GM19025 (cell line): ENCODE measurements around the gene MIS12.

ENCODE experiments used
- ATAC-seq: cut with Tn5 transposase; IDR thresholded peaks from one replicate; pipeline ENCODE4 v1.9.1; 2021; ENCODE audit warnings: mild to moderate bottlenecking, low read depth, moderate library complexity; ENCODE audit not compliant: unreplicated experiment

MIS12 gene

DNA sequence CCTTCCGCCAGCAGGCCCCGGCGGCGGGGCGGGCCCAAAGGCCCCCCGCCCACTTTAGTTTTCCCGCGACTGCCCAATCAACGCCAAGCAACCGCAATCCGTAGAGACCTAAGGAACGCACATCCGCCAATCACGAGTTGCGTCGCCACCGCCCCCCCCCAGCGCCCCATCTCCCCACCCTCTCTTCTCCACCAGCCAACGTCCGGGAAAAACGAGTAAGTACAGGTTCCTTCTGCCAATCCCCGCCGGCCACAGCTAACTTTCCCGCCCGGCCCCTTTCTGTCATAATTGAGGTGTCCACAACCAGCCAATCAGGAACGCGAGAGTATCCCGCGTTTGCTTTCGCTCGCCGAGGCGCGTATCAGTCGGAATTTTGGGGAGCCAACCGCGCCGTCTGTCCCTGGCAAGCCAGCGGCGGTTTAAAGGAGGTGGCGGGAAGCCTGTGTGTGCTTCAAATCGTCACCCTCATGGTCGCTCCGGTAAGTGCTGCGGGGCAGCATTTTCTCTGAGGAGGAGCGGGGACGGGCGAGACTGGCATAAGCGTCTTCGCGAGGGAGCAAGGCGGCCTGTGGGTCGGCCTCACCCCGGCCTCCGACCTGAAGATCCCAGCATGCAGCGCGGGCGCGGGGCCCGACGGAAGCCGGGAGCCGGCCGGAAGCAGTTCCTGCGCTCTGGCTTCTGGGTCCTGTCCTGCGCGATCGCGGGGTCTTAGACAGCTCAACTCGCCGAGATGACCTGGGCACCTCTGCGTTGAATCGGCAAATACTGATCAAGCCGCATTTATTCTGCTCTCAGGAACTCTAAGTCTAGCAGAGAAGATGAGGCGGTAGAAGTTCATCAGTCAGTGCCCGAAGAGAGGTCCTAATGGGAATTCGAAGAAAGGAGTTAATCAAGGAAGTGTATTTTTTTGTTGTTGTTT is at the start of gene MIS12:
MIS12 (plus strand) TSS at position 361 of the 919 bp plus-strand sequence. CDS start 2,297 bp downstream, outside the sequence.
- peak; percentile 83 for ATAC-seq

GRCh38 chr17:5437721-5438317 is 48.5 kb upstream of the MIS12 start:
- no peak for ATAC-seq

DNA sequence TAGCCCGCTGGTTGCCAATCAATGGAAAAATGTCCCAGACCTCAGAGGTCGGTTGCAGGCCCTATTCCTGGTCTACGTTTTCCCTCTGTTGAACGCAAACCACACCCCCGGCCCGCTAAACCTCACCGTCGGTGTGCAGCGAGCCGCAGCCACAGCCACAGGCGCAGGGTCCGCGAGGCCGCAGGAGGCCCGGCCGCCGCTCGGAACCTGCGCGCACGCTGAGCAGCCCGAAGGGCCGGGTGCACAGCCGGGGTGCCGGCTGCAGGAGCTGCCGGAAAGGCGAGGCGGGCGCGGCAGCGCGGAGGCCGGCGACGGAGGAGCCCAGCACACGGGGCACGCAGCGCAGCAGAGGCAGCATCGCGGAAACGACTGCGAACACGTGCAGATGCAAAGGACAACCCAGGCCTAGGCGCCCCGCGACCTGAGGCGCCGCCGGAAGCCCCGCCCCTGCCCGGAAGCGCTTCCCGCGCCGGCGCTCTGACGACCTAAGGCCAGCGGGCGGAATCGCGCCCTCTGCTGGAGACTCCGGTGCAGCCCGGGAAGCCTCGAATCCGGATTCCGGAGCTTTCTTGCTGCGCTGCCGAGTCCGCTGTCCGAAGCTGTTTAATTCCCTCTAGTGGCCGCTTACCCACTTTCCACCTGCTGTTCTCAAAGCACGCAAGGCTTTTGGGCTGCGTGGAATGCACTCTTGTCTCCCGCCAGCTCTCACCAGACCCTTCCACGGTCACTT is 47.5 kb upstream of the MIS12 start, which contains the start of gene C1QBP:
C1QBP (minus strand) TSS at position 440 of the 730 bp plus-strand sequence; CDS start at position 358, 82 bp downstream.
- ATAC-seq: peak; percentile 82

DNA sequence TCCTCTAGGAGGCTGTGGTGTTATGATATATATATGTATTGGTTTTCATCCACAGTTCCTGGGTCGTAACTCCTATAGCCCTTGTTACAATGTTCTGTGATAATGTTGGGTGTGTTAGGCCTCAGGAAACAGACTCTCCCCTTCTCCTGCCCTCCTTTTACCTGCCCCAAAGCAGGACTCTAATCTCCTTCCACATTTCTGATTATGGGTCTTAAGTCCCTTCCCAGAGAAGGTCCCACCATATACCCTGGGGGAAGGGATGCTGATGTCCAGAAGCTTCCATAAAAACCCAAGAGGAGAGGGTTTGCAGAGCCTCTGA is 47.0 kb upstream of the MIS12 start:
- ATAC-seq: no peak

DNA sequence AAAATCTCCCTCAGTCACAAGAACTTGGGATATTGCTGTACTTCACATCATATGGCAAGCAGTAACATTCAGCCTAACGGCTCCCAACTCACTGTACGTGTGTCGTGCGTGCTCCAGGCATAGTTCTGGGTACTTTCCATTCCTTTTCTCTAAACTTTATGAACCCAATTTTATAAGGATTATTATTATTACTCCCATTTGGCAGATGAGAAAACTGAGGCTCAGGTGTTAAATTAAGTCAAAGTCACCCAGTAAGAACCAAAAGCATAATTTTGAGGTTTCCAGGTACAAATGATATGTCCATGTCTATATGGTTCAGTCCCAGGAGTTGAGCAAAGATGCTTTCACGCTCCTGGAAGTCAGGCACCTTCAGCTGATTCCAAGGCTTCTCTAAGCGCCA is 42.6 kb upstream of the MIS12 start:
- ATAC-seq: no peak

DNA sequence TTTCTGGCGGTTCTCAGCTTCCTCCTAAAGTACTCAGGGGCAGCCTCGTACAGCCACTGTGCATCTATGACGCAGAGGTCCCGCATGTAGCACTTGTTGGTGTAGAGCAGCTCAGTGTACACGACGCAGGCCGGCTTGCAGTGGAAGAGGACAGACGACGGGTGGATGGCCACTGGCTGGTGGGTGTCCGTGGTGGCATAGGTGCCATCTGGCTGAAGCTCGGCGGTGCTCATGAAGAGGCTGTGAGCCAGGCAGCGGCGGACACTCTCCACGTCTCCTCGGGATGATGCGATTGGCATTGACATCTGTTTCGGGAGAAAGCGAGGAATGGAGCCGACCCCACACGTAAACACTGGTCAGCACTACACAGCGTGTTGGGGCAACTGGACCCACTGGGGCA is 42.2 kb upstream of the MIS12 start:
- no peak for ATAC-seq

DNA sequence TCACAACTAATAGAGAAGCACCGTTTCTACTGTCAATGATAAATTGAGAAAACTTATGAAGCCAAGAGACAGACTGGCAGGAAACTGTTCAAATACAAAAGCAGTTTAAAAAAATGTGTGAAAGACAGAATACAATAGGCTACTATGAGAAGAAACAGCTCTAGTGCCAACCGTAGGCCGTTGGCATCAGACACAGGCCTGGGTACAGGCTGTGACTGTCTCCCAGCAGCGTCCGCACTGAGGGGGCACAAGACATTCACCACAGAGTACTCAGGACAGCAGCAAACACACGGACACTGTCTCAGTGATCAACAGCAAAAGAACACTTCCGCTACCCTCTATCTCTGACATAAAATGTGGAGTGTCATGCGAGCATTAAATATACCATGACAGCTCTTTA is 39.6 kb upstream of the MIS12 start:
- ATAC-seq: no peak

- no peak for ATAC-seq
Measured at GRCh38 chr17:5464717-5465507, 21.5 kb upstream of the MIS12 start.

DNA sequence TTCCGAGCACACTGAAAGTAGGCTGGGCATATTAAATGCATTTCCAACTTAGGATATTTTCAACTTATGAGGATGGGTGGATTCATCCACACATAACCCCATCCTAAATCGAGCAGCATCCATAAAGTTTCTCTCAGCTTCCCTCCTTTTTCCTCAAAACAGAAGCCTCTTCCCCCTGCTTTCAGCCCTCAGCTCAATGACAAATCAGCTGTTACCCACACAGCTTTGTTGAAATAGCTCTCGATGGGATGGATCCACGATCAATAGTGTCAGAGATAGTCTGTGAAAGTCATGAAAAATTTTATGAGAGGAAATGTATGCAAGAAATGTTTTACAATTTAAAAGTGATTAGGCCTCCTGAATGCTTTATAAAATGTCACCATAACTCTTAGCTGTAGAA is 20.1 kb upstream of the MIS12 start:
- no peak for ATAC-seq

- ATAC-seq: no peak
Measured at GRCh38 chr17:5467416-5467815, 18.9 kb upstream of the MIS12 start.

DNA sequence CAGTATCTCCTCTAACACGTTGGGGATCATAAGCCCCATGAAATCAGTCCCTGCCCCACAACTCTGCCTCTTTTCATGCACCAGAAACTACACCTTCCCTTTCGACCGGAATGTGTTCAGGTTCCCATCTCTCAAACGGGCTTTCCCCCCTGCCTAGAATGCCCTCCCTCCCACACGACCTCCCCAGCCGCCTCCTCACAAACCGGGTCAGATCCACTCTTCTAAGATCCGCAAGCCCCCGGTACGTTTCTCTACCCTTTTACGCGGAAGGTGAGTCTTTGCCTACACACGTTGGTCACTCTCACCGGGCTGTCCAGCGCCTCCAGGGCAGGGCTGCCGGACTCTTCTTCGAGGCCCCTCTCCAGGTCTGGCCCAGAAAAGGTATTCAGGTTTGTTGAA is 18.3 kb upstream of the MIS12 start:
- ATAC-seq: no peak

- no peak for ATAC-seq
Measured at GRCh38 chr17:5472511-5472910, 13.9 kb upstream of the MIS12 start.

GRCh38 chr17:5473906-5474305 is 12.5 kb upstream of the MIS12 start:
- ATAC-seq: no peak

DNA sequence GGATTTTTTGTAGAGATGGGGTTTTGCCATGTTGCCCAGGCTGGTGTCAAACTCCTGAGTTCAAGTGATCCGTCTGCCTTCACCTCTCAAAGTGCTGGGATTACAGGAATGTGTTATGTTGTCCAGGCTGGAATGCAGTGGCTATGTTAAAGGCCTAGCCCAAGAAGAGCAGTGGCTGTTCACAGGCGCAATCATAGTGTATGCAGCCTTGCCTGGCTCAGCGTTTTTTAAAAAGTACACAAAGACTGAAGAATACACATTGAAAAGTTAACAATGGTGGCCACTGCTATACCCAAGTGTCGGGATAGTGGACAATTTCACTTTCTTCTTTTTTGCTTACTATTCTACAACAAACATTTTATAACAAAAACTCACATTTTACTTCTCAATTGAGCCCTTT is 7.4 kb upstream of the MIS12 start:
- ATAC-seq: no peak

GRCh38 chr17:5480962-5481361 is 5.4 kb upstream of the MIS12 start:
- no peak for ATAC-seq

DNA sequence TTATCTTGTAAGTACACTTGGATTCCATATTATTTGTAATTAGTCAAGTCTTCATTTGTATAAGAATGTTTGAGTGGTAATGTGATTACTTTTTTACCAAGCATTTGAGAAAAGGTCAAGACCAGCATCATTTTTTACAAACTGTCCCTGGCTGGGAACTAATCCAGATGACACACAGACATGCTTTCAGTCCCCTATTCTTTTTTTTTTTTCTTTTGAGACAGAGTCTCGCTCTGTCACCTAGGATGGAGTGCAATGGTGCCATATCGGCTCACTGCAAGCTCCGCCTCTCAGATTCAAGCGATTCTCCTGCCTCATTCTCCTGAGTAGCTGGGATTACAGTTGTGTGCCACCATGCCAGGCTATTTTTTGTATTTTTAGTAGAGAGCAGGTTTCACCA is 4.9 kb upstream of the MIS12 start:
- no peak for ATAC-seq

DNA sequence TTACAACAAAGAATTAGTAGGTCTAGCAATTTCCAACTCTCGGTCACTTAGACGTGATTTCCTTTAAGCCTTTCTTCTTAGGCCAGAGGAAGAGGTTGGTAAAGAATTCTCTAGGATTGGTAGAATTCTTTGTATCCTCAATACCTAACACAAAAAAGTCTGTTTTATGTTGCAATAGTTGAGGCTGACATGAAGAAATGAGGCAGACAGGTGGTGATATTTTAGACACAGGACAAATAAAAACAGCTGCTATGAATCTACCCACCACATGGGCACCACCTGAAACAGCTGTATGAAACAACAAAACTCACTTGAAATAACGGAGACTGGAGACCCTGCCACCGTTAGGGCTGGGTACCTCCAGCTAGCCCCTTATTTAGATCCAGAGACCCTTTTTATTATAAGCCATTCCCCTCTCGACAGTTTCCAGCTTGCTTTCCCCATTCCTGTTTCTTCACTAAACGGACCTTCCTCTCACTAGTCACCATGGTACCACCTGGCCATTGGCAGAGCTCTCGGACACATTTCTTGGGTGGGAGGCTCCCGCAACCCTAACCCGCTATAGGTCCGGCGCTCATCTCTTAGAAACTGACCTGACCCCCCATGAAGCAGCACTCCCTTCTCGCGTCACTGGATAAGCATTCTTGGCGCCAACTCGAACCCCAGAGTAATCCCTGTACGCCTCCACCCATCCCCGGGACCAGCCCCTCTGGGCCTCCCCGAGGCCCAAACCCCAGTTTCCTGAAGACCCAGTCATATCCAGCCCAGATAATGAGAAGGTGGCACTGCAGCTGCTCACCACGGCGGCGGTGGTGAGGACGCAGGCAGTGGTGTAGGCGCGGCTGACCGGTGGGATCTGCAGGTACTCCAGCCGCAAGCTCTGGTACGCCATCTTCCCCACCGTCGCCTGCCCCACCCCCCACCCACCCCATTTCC is 828 bp upstream of the MIS12 start, which contains the start of gene DERL2:
DERL2 (minus strand) TSS at position 909 of the 936 bp plus-strand sequence; CDS start at position 892, 17 bp downstream.
- peak; percentile 5 for ATAC-seq

- ATAC-seq: no peak
Measured at GRCh38 chr17:5488752-5489151, 2.4 kb downstream of the MIS12 start.

DNA sequence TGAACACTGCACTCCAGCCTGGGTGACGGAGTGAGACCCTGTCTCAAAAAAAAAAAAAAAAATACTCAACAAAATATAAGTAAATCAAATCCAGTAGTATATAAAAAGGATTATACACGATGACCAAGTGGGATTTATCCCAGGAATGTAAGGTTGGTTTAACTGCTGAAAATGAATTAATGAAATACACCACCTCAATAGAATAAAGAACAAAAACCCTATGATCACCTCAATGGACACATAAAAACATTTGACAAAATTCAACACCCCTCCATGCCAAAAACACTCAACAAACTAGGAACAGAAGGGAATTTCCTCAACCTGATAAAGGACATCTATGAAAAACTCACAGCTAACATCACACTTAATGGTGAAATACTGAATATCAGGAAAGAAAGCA is 6.6 kb downstream of the MIS12 start:
- no peak for ATAC-seq
